Left forelimb (tissue), 1 donor: ENCODE measurements around the gene ACAT1.
"Not testable (repeated sequence)": the region's sequence is repeated elsewhere in the genome, so short reads cannot be mapped to it uniquely, and the experiment has no call there.

Source experiments
- DNase-seq: peaks from one replicate; pipeline ENCODE4 v3.0.0-alpha.2; 2018; ENCODE audit warnings: low spot score

ACAT1 gene

DNA sequence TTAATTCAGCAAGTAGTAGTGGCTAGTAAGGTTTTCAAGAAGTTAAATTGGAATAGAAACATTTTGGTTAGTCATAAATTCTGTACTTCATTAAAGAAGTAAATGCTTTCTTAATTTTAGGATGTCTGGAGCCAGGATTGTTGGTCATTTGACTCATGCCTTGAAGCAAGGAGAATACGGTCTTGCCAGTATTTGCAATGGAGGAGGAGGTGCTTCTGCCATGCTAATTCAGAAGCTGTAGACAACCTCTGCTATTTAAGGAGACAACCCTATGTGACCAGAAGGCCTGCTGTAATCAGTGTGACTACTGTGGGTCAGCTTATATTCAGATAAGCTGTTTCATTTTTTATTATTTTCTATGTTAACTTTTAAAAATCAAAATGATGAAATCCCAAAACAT lies 25.8 kb downstream of the ACAT1 start:
- no peak for DNase-seq

DNA sequence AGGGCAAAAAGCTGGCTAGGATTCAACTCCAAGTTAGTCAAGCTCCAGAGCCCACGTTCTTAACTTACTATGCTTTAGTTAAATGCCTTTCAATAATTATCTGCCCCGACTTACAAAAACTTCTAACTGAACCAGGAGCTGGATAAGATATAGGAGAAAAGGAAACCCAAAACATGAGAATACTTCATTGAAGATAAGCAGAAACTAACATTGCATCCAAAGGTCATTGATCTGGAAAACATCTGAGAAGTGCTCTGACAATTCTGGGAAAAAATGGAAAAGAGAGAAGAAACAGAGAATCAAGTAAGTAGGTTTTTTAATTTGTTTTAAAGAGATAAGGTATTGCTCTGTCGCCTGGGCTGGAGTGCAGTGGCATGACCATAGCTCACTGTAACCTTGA lies 27.2 kb downstream of the ACAT1 start:
- DNase-seq = no peak

DNA sequence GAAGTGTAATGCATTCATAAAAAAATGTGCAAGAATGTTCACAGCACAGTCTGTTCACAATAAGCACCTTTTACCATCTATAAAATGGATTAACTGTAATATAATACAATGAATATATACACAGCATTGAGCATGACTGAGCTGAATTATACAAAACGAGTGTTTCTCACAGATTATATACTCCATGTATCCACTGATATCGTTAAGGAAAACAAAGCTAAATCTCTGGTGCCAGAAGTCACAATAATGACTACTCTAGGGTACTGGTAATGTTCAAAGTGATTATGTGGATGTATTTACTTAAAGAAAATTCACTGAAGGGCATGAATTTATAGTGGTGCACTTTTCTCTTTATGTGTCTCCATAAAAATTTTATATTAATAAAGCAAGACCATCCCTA lies 33.2 kb downstream of the ACAT1 start:
- no peak for DNase-seq

DNA sequence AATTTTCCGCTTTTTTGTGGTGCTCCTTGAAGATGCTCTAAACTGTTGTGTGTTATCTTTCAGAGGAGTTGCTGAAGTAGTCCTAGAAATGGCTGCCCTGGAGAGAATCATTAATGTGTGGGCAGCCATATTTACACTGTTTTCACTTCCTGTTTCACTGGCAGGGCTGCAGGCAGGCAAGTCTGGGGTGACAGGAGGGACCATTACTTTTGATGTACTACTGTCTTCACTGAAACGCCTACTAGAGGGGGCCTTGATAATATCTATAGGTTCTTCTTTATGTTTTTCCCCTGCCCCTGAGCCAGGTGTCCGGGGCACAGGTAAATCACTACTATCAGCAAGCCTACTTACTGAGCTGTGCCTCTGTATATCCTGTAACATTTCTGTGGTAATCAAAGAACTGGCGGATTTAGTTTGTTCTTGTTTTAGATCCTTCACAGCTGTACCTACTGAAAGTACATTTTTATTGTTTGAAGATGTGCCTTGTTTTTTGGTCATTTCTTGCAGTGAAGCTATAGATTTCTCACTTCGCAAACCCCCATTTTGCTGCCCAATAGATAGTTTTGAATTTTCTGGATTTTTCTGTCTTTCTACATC lies 39.7 kb downstream of the ACAT1 start:
- DNase-seq = no peak

DNA sequence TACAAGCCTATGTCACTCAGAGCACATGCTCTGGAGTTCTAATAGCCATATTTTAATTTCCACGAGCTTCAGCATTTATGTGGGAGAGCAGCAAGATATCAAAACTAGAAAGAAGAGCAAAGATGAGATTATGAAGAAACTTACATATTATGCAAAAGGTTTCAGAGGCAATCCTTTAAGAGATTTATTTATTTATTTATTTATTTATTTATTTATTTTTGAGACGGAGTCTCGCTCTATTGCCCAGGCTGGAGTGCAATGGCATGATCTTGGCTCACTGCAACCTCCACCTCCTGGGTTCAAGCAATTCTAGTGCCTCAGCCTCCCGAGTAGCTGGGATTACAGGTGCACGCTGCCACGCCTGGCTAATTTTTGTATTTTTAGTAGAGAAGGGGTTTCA lies 41.5 kb downstream of the ACAT1 start:
- DNase-seq = not testable (repeated sequence)

- DNase-seq = no peak
These were observed 46.3 kb downstream of the ACAT1 start for GRCh38 chr11:108167624-108168023.

DNA sequence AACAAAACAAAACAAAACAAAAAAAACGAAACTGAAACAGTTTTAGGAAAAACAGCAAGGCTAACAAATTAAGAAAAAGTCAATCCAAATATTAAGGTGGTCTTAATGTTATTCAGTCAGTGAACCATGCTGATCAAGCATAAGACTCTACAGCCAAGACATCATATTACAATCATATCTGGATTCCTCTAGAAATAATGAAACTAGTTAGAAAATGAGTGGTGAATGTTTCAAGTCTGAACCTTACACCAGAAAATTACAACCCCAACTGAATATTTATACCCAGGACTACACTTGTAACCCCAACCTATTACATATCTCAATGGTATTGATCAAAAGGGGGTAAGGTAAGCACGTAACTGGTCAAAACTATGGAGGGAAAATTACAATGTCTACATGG lies 48.8 kb downstream of the ACAT1 start:
- no peak for DNase-seq

- no peak for DNase-seq
These were observed 56.2 kb downstream of the ACAT1 start for GRCh38 chr11:108177570-108177969.

GRCh38 chr11:108193725-108194124 lies 72.4 kb downstream of the ACAT1 start:
- no peak for DNase-seq

GRCh38 chr11:108196901-108197300 lies 75.5 kb downstream of the ACAT1 start:
- DNase-seq = no peak
